GM23338 (cell line): Measurements from ENCODE around the gene OMD. TPM values are rescaled to one million over a fixed set of nuclear protein-coding genes. Genes with fewer than 3 reads are reported as not detected.
A peak's percentile ranks its signal among the peaks of the same experiment; 100 is the strongest.

Experiments
- ATAC-seq: fragments of 200-7000 bp; cut with Tn5 transposase; 3 replicates; pipeline ENCODE4 v1.9.1; 2020
- DNase-seq: peaks from one replicate; pipeline ENCODE4 v3.0.0-alpha.2; 2015; ENCODE audit warnings: low spot score
- H2AFZ ChIP-seq: fragments of 200-600 bp; sonication (generic); 2 replicates; pipeline ENCODE4 v1.8.0; 2016; ENCODE audit warnings: antibody characterized with exemption, mild to moderate bottlenecking, moderate library complexity
- H3F3A ChIP-seq: fragments of 200-600 bp; sonication (generic); replicated peaks from 2 replicates; pipeline ENCODE4 v1.8.0; 2017; ENCODE audit warnings: antibody characterized with exemption, mixed run types, low read depth
- H3K27ac ChIP-seq: fragments of 200-600 bp; sonication (generic); 2 replicates; pipeline ENCODE4 v1.6.1; 2016; ENCODE audit warnings: low read depth
- H3K27me3 ChIP-seq: fragments of 200-600 bp; sonication (generic); 2 replicates; pipeline ENCODE4 v1.8.0; 2016; ENCODE audit warnings: mild to moderate bottlenecking, mixed run types, moderate library complexity; ENCODE audit not compliant: insufficient read depth
- H3K36me3 ChIP-seq: fragments of 200-600 bp; sonication (generic); 2 replicates; pipeline ENCODE4 v1.8.0; 2016; ENCODE audit warnings: mild to moderate bottlenecking; ENCODE audit not compliant: insufficient read depth
- H3K4me1 ChIP-seq: fragments of 200-600 bp; sonication (generic); 2 replicates; pipeline ENCODE4 v1.8.0; 2016; ENCODE audit warnings: mild to moderate bottlenecking, moderate library complexity; ENCODE audit not compliant: insufficient read depth
- H3K4me2 ChIP-seq: fragments of 200-600 bp; sonication (generic); 2 replicates; pipeline ENCODE4 v1.7.1; 2017; ENCODE audit warnings: mixed run types
- H3K4me3 ChIP-seq: fragments of 200-600 bp; sonication (generic); 2 replicates; pipeline ENCODE4 v1.6.1; 2016; ENCODE audit warnings: mixed run types
- H3K79me2 ChIP-seq: fragments of 200-600 bp; sonication (generic); replicated peaks from 2 replicates; pipeline ENCODE4 v1.8.0; 2017; ENCODE audit warnings: mild to moderate bottlenecking; ENCODE audit not compliant: insufficient read depth
- H3K9me2 ChIP-seq: fragments of 200-600 bp; sonication (generic); 2 replicates; pipeline ENCODE4 v1.8.0; 2017; ENCODE audit not compliant: insufficient read depth
- H4K20me1 ChIP-seq: fragments of 200-600 bp; sonication (generic); replicated peaks from 2 replicates; pipeline ENCODE4 v1.8.0; 2017; ENCODE audit warnings: mild to moderate bottlenecking; ENCODE audit not compliant: insufficient read depth
- H3K27ac Mint-ChIP-seq: 2 replicates; pipeline ENCODE4 v1.8.0; 2020; ENCODE audit warnings: inconsistent platforms, mild to moderate bottlenecking, moderate library complexity, mixed read lengths
- H3K27me3 Mint-ChIP-seq: 3 replicates; pipeline ENCODE4 v1.8.0; 2022; ENCODE audit warnings: low read depth, mild to moderate bottlenecking, moderate library complexity, mixed read lengths, inconsistent platforms; ENCODE audit not compliant: insufficient read depth, poor library complexity
- H3K36me3 Mint-ChIP-seq: 3 replicates; pipeline ENCODE4 v1.8.0; 2021; ENCODE audit warnings: low read depth, mild to moderate bottlenecking, inconsistent platforms, moderate library complexity, mixed read lengths
- H3K4me1 Mint-ChIP-seq: 3 replicates; pipeline ENCODE4 v1.8.0; 2020; ENCODE audit warnings: mild to moderate bottlenecking, inconsistent platforms, mixed read lengths
- H3K4me3 Mint-ChIP-seq: 3 replicates; pipeline ENCODE4 v1.8.0; 2021; ENCODE audit warnings: moderate library complexity, mild to moderate bottlenecking, inconsistent platforms, mixed read lengths
- H3K9me3 Mint-ChIP-seq: 3 replicates; pipeline ENCODE4 v1.8.0; 2020; ENCODE audit warnings: moderate library complexity, mild to moderate bottlenecking, inconsistent platforms, mixed read lengths
- CREB1 ChIP-seq: fragments of 250-450 bp; sonication (Bioruptor Pico); IDR thresholded peaks from 2 replicates; pipeline ENCODE4 v1.5.0; 2020; ENCODE audit warnings: low read depth, mild to moderate bottlenecking, moderate library complexity
- CTCF ChIP-seq, 2 experiments: fragments of 200-600 bp in 1 of 2; sonication (generic) in 1 of 2; conservative IDR thresholded peaks; 2 replicates each; pipeline versions ENCODE4 v1.5.1 to v1.6.1; 2016 to 2017; ENCODE audit warnings: antibody characterized with exemption in 2 of 2, low read depth in 2 of 2, mild to moderate bottlenecking in 2 of 2, moderate library complexity in 1 of 2
- ETS1 ChIP-seq: IDR thresholded peaks from 2 replicates; pipeline ENCODE4 v1.6.1; 2016; ENCODE audit warnings: antibody characterized with exemption
- EZH2 ChIP-seq: fragments of 200-600 bp; sonication (generic); IDR thresholded peaks from one replicate; pipeline ENCODE4 v1.8.0; 2017; ENCODE audit warnings: antibody characterized with exemption, mild to moderate bottlenecking, low read depth; ENCODE audit not compliant: unreplicated experiment
- EZH2phosphoT487 ChIP-seq: fragments of 200-600 bp; sonication (generic); IDR thresholded peaks from one replicate; pipeline ENCODE4 v1.8.1; 2018; ENCODE audit warnings: antibody characterized with exemption; ENCODE audit not compliant: unreplicated experiment
- JUNB ChIP-seq: IDR thresholded peaks from one replicate; pipeline ENCODE4 v1.6.1; 2016; ENCODE audit warnings: antibody characterized with exemption; ENCODE audit not compliant: unreplicated experiment
- NANOG ChIP-seq: IDR thresholded peaks from 2 replicates; pipeline ENCODE4 v1.6.1; 2016; ENCODE audit warnings: antibody characterized with exemption, borderline replicate concordance
- POLR2AphosphoS5 ChIP-seq: IDR thresholded peaks from 2 replicates; pipeline ENCODE4 v1.6.1; 2016; ENCODE audit warnings: antibody characterized with exemption, low read depth
- STAT1 ChIP-seq: IDR thresholded peaks from one replicate; pipeline ENCODE4 v1.6.1; 2016; ENCODE audit warnings: antibody characterized with exemption; ENCODE audit not compliant: unreplicated experiment
- ZNF114 ChIP-seq: fragments of 250-450 bp; sonication (Bioruptor Pico); IDR thresholded peaks from 2 replicates; pipeline ENCODE4 v1.5.0; 2020; ENCODE audit warnings: mild to moderate bottlenecking, moderate library complexity
- ZNF331 ChIP-seq: fragments of 250-450 bp; sonication (Bioruptor Pico); IDR thresholded peaks from 2 replicates; pipeline ENCODE4 v1.5.0; 2020; ENCODE audit warnings: low read depth, mild to moderate bottlenecking, moderate library complexity
- polyA plus RNA-seq: library from polyadenylated mRNA; unstranded; fragments of >200 nt; fragmentation: Nextera tagmentation; extraction: Ambion mirVana; gene quantifications from 2 replicates; pipeline ENCODE4 v1.2.1, GENCODE V29; 2016
- total RNA-seq: library from RNA; depleted of rRNA; stranded (reverse); fragments of >200 nt; shearing (Covaris generic); gene quantifications from 2 replicates; pipeline ENCODE4 v1.2.3, GENCODE V29; 2014
- TF ChIP-seq, protein P1 (sequence below): fragments of 250-450 bp; sonication (Bioruptor Pico); IDR thresholded peaks from 2 replicates; pipeline ENCODE4 v1.5.0; 2020; ENCODE audit warnings: mild to moderate bottlenecking, moderate library complexity
- TF ChIP-seq, protein P2 (sequence below): IDR thresholded peaks from one replicate; pipeline ENCODE4 v1.6.1; 2018; ENCODE audit warnings: antibody characterized with exemption; ENCODE audit not compliant: unreplicated experiment

OMD gene
- total and polyA plus RNA-seq, 2 experiments from 2014 or later = 1.1 TPM; not detected in 1

DNA sequence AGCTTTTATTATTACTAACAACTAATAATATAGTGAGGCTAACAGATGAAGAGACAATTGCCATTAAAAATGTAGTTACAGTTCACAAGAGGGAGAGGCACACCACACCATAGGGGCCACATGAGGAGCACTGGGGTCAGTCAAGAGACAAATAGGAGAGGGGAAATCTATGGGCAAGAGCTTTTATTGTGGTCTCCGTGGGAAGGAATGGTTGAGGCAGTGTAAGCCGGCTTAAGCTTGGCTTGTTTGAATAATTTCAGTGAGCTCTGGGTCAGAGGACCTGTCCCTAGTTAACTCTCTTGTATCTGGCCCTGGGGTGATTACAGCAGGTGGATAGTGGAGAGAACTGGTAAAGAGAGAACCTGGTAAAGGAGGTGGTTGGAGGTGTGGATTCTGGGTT is 55.2 kb downstream of the OMD start:
- peaks cover 9% of the 10 kb centered on the region for H3K4me1 Mint-ChIP-seq
- H4K20me1 ChIP-seq = no peaks in the 10 kb centered on the region
- TF ChIP-seq ZNF331 (CRISPR knock-in tag) (no peak), CTCF (conservative IDR thresholded peaks at IDR 0.05; ENCODE audit: low read depth in 2 of 2) (no peak), EZH2phosphoT487 (no peak), ETS1 (no peak), NANOG (no peak), CREB1 (no peak), EZH2 (no peak), ZNF114 (no peak), STAT1 (no peak), JUNB (no peak), POLR2AphosphoS5 (no peak)
- TF ChIP-seq, protein P1, sequence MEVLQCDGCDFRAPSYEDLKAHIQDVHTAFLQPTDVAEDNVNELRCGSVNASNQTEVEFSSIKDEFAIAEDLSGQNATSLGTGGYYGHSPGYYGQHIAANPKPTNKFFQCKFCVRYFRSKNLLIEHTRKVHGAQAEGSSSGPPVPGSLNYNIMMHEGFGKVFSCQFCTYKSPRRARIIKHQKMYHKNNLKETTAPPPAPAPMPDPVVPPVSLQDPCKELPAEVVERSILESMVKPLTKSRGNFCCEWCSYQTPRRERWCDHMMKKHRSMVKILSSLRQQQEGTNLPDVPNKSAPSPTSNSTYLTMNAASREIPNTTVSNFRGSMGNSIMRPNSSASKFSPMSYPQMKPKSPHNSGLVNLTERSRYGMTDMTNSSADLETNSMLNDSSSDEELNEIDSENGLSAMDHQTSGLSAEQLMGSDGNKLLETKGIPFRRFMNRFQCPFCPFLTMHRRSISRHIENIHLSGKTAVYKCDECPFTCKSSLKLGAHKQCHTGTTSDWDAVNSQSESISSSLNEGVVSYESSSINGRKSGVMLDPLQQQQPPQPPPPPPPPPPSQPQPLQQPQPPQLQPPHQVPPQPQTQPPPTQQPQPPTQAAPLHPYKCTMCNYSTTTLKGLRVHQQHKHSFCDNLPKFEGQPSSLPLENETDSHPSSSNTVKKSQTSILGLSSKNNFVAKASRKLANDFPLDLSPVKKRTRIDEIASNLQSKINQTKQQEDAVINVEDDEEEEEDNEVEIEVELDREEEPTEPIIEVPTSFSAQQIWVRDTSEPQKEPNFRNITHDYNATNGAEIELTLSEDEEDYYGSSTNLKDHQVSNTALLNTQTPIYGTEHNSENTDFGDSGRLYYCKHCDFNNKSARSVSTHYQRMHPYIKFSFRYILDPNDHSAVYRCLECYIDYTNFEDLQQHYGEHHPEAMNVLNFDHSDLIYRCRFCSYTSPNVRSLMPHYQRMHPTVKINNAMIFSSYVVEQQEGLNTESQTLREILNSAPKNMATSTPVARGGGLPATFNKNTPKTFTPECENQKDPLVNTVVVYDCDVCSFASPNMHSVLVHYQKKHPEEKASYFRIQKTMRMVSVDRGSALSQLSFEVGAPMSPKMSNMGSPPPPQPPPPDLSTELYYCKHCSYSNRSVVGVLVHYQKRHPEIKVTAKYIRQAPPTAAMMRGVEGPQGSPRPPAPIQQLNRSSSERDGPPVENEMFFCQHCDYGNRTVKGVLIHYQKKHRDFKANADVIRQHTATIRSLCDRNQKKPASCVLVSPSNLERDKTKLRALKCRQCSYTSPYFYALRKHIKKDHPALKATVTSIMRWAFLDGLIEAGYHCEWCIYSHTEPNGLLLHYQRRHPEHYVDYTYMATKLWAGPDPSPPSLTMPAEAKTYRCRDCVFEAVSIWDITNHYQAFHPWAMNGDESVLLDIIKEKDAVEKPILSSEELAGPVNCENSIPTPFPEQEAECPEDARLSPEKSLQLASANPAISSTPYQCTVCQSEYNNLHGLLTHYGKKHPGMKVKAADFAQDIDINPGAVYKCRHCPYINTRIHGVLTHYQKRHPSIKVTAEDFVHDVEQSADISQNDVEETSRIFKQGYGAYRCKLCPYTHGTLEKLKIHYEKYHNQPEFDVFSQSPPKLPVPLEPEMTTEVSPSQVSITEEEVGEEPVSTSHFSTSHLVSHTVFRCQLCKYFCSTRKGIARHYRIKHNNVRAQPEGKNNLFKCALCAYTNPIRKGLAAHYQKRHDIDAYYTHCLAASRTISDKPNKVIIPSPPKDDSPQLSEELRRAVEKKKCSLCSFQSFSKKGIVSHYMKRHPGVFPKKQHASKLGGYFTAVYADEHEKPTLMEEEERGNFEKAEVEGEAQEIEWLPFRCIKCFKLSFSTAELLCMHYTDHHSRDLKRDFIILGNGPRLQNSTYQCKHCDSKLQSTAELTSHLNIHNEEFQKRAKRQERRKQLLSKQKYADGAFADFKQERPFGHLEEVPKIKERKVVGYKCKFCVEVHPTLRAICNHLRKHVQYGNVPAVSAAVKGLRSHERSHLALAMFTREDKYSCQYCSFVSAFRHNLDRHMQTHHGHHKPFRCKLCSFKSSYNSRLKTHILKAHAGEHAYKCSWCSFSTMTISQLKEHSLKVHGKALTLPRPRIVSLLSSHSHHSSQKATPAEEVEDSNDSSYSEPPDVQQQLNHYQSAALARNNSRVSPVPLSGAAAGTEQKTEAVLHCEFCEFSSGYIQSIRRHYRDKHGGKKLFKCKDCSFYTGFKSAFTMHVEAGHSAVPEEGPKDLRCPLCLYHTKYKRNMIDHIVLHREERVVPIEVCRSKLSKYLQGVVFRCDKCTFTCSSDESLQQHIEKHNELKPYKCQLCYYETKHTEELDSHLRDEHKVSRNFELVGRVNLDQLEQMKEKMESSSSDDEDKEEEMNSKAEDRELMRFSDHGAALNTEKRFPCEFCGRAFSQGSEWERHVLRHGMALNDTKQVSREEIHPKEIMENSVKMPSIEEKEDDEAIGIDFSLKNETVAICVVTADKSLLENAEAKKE (CRISPR knock-in tag) = no peak
- TF ChIP-seq, protein P2, sequence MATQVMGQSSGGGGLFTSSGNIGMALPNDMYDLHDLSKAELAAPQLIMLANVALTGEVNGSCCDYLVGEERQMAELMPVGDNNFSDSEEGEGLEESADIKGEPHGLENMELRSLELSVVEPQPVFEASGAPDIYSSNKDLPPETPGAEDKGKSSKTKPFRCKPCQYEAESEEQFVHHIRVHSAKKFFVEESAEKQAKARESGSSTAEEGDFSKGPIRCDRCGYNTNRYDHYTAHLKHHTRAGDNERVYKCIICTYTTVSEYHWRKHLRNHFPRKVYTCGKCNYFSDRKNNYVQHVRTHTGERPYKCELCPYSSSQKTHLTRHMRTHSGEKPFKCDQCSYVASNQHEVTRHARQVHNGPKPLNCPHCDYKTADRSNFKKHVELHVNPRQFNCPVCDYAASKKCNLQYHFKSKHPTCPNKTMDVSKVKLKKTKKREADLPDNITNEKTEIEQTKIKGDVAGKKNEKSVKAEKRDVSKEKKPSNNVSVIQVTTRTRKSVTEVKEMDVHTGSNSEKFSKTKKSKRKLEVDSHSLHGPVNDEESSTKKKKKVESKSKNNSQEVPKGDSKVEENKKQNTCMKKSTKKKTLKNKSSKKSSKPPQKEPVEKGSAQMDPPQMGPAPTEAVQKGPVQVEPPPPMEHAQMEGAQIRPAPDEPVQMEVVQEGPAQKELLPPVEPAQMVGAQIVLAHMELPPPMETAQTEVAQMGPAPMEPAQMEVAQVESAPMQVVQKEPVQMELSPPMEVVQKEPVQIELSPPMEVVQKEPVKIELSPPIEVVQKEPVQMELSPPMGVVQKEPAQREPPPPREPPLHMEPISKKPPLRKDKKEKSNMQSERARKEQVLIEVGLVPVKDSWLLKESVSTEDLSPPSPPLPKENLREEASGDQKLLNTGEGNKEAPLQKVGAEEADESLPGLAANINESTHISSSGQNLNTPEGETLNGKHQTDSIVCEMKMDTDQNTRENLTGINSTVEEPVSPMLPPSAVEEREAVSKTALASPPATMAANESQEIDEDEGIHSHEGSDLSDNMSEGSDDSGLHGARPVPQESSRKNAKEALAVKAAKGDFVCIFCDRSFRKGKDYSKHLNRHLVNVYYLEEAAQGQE = no peak
- H3K4me2 ChIP-seq = no peak overlapping the region
- no peaks in the 10 kb centered on the region for H3K9me2 ChIP-seq
- no peaks in the 10 kb centered on the region for H3K79me2 ChIP-seq
- H3K36me3 ChIP-seq = no peaks in the 10 kb centered on the region
- no peaks in the 10 kb centered on the region for H3F3A ChIP-seq
- H3K27ac Mint-ChIP-seq = peak overlapping the region; percentile 2; the same call in 1 of the 2 replicates
- peaks cover 1% of the 10 kb centered on the region; the same call in 1 of the 3 replicates for H3K36me3 Mint-ChIP-seq
- DNase-seq = peak; percentile 25
- H2AFZ ChIP-seq = no peak overlapping the region
- no peak overlapping the region for H3K4me3 Mint-ChIP-seq
- H3K4me1 ChIP-seq = peaks cover 9% of the 10 kb centered on the region; the same call in 1 of the 2 replicates
- H3K4me3 ChIP-seq = no peak overlapping the region
- H3K9me3 Mint-ChIP-seq = no peaks in the 10 kb centered on the region; the same call in 2 of the 3 replicates
- ATAC-seq = peak; percentile 56
- no peak overlapping the region for H3K27ac ChIP-seq
- peaks cover under 1% of the 10 kb centered on the region for H3K27me3 Mint-ChIP-seq
- H3K27me3 ChIP-seq = no peaks in the 10 kb centered on the region
